Measurements from ENCODE around the gene IMMT.

DNA sequence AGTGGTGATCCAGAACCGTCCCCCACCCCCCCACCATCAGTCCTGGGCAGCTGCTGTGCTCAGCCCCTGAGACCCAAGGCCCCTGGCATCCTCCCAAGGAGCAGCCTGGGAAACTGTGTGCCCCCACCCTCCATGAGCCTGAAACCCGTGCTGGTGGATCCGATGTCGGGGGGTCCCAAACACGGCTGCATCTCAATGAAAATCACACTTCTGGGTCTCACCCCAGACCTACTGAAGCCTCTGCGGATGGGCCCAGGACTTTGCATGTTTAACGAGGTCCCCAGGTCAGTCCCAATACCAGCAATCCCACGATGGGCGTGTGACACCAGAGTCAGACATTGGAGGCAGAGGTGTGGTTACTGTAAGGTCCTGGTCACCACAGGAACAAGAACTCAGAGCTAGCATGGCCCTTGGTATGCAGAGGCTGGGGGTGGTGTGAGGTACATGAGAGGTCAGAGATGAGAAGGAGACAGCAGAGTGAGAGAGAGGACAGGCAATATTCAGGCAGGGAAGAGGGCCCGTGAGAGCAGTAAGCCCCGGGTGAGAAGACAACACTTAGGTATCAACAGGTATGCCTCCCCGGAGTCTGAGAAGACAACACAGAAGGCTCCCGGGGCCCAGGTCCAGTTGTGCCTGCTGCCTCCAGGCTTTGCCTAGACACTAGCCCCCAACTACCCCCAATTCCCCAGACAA lies 36.6 kb upstream of the IMMT start:
- TF ChIP-seq EZH2 (IDR thresholded peaks at IDR 0.05; ENCODE audit: borderline replicate concordance, insufficient read depth, low read depth, low read length, poor library complexity, severe bottlenecking): no peak
- TF ChIP-seq, protein P1, sequence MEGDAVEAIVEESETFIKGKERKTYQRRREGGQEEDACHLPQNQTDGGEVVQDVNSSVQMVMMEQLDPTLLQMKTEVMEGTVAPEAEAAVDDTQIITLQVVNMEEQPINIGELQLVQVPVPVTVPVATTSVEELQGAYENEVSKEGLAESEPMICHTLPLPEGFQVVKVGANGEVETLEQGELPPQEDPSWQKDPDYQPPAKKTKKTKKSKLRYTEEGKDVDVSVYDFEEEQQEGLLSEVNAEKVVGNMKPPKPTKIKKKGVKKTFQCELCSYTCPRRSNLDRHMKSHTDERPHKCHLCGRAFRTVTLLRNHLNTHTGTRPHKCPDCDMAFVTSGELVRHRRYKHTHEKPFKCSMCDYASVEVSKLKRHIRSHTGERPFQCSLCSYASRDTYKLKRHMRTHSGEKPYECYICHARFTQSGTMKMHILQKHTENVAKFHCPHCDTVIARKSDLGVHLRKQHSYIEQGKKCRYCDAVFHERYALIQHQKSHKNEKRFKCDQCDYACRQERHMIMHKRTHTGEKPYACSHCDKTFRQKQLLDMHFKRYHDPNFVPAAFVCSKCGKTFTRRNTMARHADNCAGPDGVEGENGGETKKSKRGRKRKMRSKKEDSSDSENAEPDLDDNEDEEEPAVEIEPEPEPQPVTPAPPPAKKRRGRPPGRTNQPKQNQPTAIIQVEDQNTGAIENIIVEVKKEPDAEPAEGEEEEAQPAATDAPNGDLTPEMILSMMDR (IDR thresholded peaks at IDR 0.05): no peak

Measured in B cell (primary cell).